ENCODE data around the gene CNGB1. TPM values are rescaled to one million over a fixed set of nuclear protein-coding genes. Genes with fewer than 3 reads are reported as not detected.
"Not testable (repeated sequence)": the region's sequence is repeated elsewhere in the genome, so short reads cannot be mapped to it uniquely, and the experiment has no call there.

Gene CNGB1
- total RNA-seq, 1 experiment from 2014 or later, result not detected

GRCh38 chr16:57906382-57907316, 64.3 kb downstream of the CNGB1 start:
- DNase-seq (ENCODE audit: low spot score), result peak; percentile 2

- DNase-seq (ENCODE audit: low spot score), result no peak
These were observed 66.8 kb downstream of the CNGB1 start for GRCh38 chr16:57904101-57904500.

GRCh38 chr16:57903656-57904055, 67.3 kb downstream of the CNGB1 start:
- peak; percentile 7 for DNase-seq (ENCODE audit: low spot score)

GRCh38 chr16:57901480-57902069, 69.4 kb downstream of the CNGB1 start:
- DNase-seq (ENCODE audit: low spot score), result no peak

GRCh38 chr16:57900796-57901479, 70.0 kb downstream of the CNGB1 start:
- no peak for DNase-seq (ENCODE audit: low spot score)

GRCh38 chr16:57899771-57900661, 70.9 kb downstream of the CNGB1 start:
- DNase-seq (ENCODE audit: low spot score), result peak; percentile 81

GRCh38 chr16:57898961-57899360, 72.0 kb downstream of the CNGB1 start:
- no peak for DNase-seq (ENCODE audit: low spot score)

GRCh38 chr16:57897996-57898395, 72.9 kb downstream of the CNGB1 start:
- no peak for DNase-seq (ENCODE audit: low spot score)

- DNase-seq (ENCODE audit: low spot score), result no peak
These were observed 73.7 kb downstream of the CNGB1 start for GRCh38 chr16:57897053-57897784.

- not testable (repeated sequence) for DNase-seq (ENCODE audit: low spot score)
These were observed 75.8 kb downstream of the CNGB1 start for GRCh38 chr16:57895081-57895547.

GRCh38 chr16:57894390-57895080, 76.4 kb downstream of the CNGB1 start:
- peak; percentile 15 for DNase-seq (ENCODE audit: low spot score)

GRCh38 chr16:57893559-57894389, 77.2 kb downstream of the CNGB1 start:
- peak; percentile 60 for DNase-seq (ENCODE audit: low spot score)

GRCh38 chr16:57893217-57893558, 77.7 kb downstream of the CNGB1 start:
- no peak for DNase-seq (ENCODE audit: low spot score)

GRCh38 chr16:57892447-57893096, 78.4 kb downstream of the CNGB1 start:
- DNase-seq (ENCODE audit: low spot score), result peak; percentile 17

GRCh38 chr16:57892041-57892440, 78.9 kb downstream of the CNGB1 start:
- DNase-seq (ENCODE audit: low spot score), result no peak

- DNase-seq (ENCODE audit: low spot score), result no peak
These were observed 80.2 kb downstream of the CNGB1 start for GRCh38 chr16:57890752-57891111.

GRCh38 chr16:57889960-57890751, 80.8 kb downstream of the CNGB1 start:
- DNase-seq (ENCODE audit: low spot score), result no peak

- no peak for DNase-seq (ENCODE audit: low spot score)
These were observed 81.4 kb downstream of the CNGB1 start for GRCh38 chr16:57889522-57889921.
